ENCODE data around the gene AIFM1. TPM values are rescaled to one million over a fixed set of nuclear protein-coding genes. Genes with fewer than 3 reads are reported as not detected.

AIFM1 gene
- total and polyA plus RNA-seq, 4 donors: 33.1 to 79.0 (median 66.4) TPM

GRCh38 chrX:130211415-130212186, 46.0 kb upstream of the AIFM1 start:
- Histone ChIP-seq H3K9ac (ENCODE audit: low read depth in 1 of 2, low read length in 2 of 2) (no peak overlapping the region), H3K4me3 (ENCODE audit: low read depth in 1 of 3, low read length in 3 of 3) (no peak overlapping the region), H3K9me3 (ENCODE audit: control insufficient read depth in 4 of 4, low read length in 3 of 4) (no peaks in the 10 kb centered on the region), H3K27ac (ENCODE audit: low read depth in 1 of 2, low read length in 2 of 2) (no peak overlapping the region), H3K27me3 (ENCODE audit: control insufficient read depth in 4 of 4, insufficient read depth in 4 of 4, low read length in 3 of 4) (no peaks in the 10 kb centered on the region), H3K4me1 (ENCODE audit: control insufficient read depth in 4 of 4, insufficient read depth in 4 of 4, low read length in 3 of 4) (no peaks in the 10 kb centered on the region), H3K36me3 (ENCODE audit: control insufficient read depth in 4 of 4, insufficient read depth in 3 of 4, low read depth in 1 of 4, low read length in 3 of 4) (peaks cover 0 to 3% (median 2%) of the 10 kb centered on the region in 4 donors)
- no peak for DNase-seq (ENCODE audit: low spot score)
- 97% methylated on average over 4 of the region's 4 CpGs for WGBS
- TF ChIP-seq MAX (IDR thresholded peaks at IDR 0.05): no peak
- TF ChIP-seq EGR1 (IDR thresholded peaks at IDR 0.05; ENCODE audit: low read depth in 2 of 2): no peak
- TF ChIP-seq RXRA (IDR thresholded peaks at IDR 0.05): no peak
- no peak for TF ChIP-seq SP1 (IDR thresholded peaks at IDR 0.05)
- no peak for TF ChIP-seq FOXA2 (IDR thresholded peaks at IDR 0.05)
- no peak for TF ChIP-seq TAF1 (conservative IDR thresholded peaks at IDR 0.05)
- no peak for TF ChIP-seq NR2F2 (IDR thresholded peaks at IDR 0.05)
- no peak for TF ChIP-seq RAD21 (IDR thresholded peaks at IDR 0.05)
- no peak for TF ChIP-seq HNF4G (IDR thresholded peaks at IDR 0.05)
- TF ChIP-seq HNF4A (conservative IDR thresholded peaks at IDR 0.05): no peak
- TF ChIP-seq GABPA (IDR thresholded peaks at IDR 0.05 in 1 of 2, conservative IDR thresholded peaks at IDR 0.05 in 1 of 2): no peak
- TF ChIP-seq ATF3 (IDR thresholded peaks at IDR 0.05): no peak
- TF ChIP-seq ZBTB33 (IDR thresholded peaks at IDR 0.05): no peak

- no peak for TF ChIP-seq REST (IDR thresholded peaks at IDR 0.05)
- no peak for TF ChIP-seq NR2F2 (IDR thresholded peaks at IDR 0.05)
- TF ChIP-seq RXRA (IDR thresholded peaks at IDR 0.05): no peak
- no peak for TF ChIP-seq HNF4A (conservative IDR thresholded peaks at IDR 0.05)
- TF ChIP-seq CTCF (IDR thresholded peaks at IDR 0.05; ENCODE audit: low read depth, low read length, missing input control): no peak
- Histone ChIP-seq H3K36me3 (ENCODE audit: control insufficient read depth in 4 of 4, insufficient read depth in 3 of 4, low read depth in 1 of 4, low read length in 3 of 4) (peaks cover 0 to 3% (median under 1%) of the 10 kb centered on the region in 4 donors), H3K9ac (ENCODE audit: low read depth in 1 of 2, low read length in 2 of 2) (no peak overlapping the region), H3K9me3 (ENCODE audit: control insufficient read depth in 4 of 4, low read length in 3 of 4) (no peaks in the 10 kb centered on the region), H3K27ac (ENCODE audit: low read depth in 1 of 2, low read length in 2 of 2) (no peak overlapping the region), H3K27me3 (ENCODE audit: control insufficient read depth in 4 of 4, insufficient read depth in 4 of 4, low read length in 3 of 4) (no peaks in the 10 kb centered on the region), H3K4me1 (ENCODE audit: control insufficient read depth in 4 of 4, insufficient read depth in 4 of 4, low read length in 3 of 4) (no peaks in the 10 kb centered on the region), H3K4me3 (ENCODE audit: low read depth in 1 of 3, low read length in 3 of 3) (no peak overlapping the region)
- no peak for DNase-seq (ENCODE audit: low spot score)
- 91% methylated on average over 1 of the region's 1 CpG for WGBS
Observed at GRCh38 chrX:130204647-130205046, 39.0 kb upstream of the AIFM1 start.

Measured in liver (tissue), 9 donors.